Stimulated activated naive CD8-positive, alpha-beta T cell treated with anti-CD3 and anti-CD28 coated beads, Interleukin-15, amount 100 ng/mL, for 72 hours (primary cell): ENCODE measurements around the gene CIAO1.

Experiments
- ATAC-seq: fragments of 150-1000 bp; cut with Tn5 transposase; 2 replicates; pipeline ENCODE4 v1.10.0; 2021; ENCODE audit warnings: mild to moderate bottlenecking, moderate library complexity
- DNase-seq, 2 donors: peaks; one replicate each; pipeline ENCODE4 v3.0.0; 2021 to 2022
- H3K27ac Mint-ChIP-seq, 2 donors: one replicate each; pipeline ENCODE4 v1.8.0; 2022; ENCODE audit warnings: mild to moderate bottlenecking in 2 of 2, mixed read lengths in 2 of 2, moderate library complexity in 2 of 2
- H3K27me3 Mint-ChIP-seq: one replicate; pipeline ENCODE4 v1.8.0; 2022; ENCODE audit warnings: mixed read lengths
- H3K4me1 Mint-ChIP-seq: one replicate; pipeline ENCODE4 v1.8.0; 2022; ENCODE audit warnings: mild to moderate bottlenecking, mixed read lengths
- H3K4me3 Mint-ChIP-seq, 2 donors: one replicate each; pipeline ENCODE4 v1.8.0; 2022; ENCODE audit warnings: mild to moderate bottlenecking in 2 of 2, mixed read lengths in 2 of 2, moderate library complexity in 1 of 2
- H3K9me3 Mint-ChIP-seq, 2 donors: one replicate each; pipeline ENCODE4 v1.8.0; 2022; ENCODE audit warnings: mixed read lengths in 2 of 2

The CIAO1 gene

DNA sequence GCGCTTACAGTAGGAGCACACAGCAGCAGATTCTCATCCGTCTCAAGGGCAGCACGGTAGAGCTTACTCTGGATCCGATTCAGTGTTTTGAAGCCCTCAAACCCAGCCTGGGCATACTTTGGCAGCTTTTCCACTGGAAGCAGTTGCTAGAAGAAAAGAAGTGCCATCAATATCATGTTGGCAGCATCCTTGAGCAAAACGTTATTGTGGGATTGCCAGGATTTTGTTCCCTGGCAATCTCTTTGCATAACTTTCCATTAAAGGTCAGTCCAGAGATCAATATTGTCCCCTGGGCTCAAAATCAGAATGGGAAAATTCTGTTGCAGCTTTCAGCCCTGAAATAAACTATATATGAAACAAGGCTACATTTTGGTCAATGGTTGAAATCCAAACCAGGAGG lies 30.9 kb downstream of the CIAO1 start:
- no peak for ATAC-seq

DNA sequence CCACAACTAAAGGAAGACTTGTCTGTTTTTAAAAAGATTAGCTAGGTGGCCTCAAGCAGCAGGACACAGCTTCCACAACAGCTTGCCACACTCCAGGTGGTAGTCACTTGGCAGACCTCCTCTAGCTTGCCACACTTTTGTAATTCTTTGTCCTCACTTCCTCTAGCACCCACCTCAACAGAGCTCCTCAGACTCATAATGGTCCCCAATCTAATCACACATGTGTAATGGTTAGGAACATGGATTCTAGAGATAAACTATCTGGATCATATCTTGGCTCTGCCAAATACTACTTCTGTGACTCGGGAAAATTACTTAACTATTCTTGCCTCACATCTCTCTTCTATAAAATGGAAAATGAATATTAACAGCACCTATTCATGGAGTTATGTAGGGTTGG lies 35.8 kb downstream of the CIAO1 start:
- Mint-ChIP-seq H3K4me3 (peak overlapping the region in 1 of 2 donors; percentile 24), H3K27ac (peak overlapping the region; percentile 13 to 88), H3K4me1 (peaks cover 55% of the 10 kb centered on the region), H3K9me3 (no peaks in the 10 kb centered on the region), H3K27me3 (no peaks in the 10 kb centered on the region)
- DNase-seq (no peak), ATAC-seq (no peak)

More for the DNA sequence above, 30.9 kb downstream of the CIAO1 start:
- Mint-ChIP-seq H3K27me3 (no peaks in the 10 kb centered on the region), H3K4me1 (peaks cover 11% of the 10 kb centered on the region), H3K4me3 (no peak overlapping the region), H3K27ac (no peak overlapping the region), H3K9me3 (no peaks in the 10 kb centered on the region)
- no peak for DNase-seq

DNA sequence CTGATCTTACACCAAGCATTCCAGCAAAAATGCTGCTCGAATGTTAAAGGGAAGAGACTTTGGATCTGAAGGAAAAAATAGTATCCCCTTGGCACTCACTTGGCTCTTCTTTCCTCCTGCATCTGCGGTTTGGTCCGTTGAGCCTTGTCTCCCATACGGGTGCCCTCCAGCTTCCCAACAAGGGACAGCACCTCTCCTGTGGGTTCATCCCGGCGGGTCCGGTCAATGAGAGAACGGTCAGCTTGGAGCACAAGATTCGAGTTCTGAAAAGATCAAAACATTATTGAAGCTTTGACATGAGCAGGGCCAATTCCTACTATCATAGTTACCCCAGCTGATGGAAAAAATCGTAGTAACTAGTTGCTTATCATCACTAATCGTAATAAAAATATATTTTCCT lies 38.6 kb downstream of the CIAO1 start:
- peaks cover 55% of the 10 kb centered on the region for H3K4me1 Mint-ChIP-seq

DNA sequence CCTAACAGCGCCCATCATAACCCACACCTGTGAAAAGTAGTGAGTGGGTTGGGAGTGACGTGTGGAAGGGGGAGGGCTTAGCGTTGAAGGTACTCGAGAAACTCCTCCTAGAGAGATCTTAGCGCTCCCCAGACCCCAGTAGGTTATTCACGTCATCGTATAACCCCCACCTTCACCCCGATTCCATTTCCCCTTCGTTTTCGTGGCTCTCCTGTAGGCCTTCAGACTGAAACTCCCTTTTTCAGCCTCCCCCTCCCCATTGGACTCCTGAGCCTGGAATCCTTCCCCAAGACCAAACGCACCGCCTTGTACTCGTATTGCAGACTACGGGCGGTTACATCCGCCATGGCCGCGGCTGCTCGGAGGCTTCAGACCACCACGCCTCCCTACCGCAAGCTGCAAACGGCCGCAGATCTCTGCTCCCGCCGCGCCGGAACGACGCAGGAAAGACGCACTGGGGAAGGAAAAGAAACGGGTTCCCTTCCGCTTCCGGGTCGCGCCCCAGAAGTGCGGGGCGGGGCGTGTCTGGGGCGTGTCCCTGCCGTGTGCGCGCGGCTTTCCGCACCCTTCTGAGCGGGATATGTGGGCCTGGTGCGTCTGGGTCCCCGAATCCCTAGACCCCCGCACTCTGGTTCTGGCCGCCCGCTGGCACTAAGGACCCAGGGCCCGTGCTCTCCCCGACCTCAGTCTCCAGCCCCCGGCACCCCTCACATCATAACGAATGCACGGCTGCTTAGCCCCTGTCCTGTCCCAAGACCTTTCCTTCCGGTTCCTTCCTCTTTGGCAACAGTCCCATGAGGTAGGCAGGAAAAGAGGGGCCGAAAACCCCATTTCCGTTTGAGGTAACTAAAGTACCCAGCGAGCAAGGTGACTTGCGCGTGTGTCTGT lies 39.3 kb downstream of the CIAO1 start, which contains the start of gene SNRNP200:
TSS of gene SNRNP200 (minus strand) at position 456 of the 888 bp plus-strand sequence. CDS start at position 347, 109 bp downstream.
- ATAC-seq, result peak; percentile 98
- Mint-ChIP-seq H3K27ac (peak within 1 kb of the TSS; percentile 99 to 100), H3K4me3 (peak within 1 kb of the TSS; percentile 99 to 100), H3K27me3 (no peaks in the 10 kb centered on the region), H3K9me3 (no peaks in the 10 kb centered on the region), H3K4me1 (peaks cover 55% of the 10 kb centered on the region)
- DNase-seq, result peak; percentile 87 to 92

More for the DNA sequence above, 38.6 kb downstream of the CIAO1 start:
- Mint-ChIP-seq H3K27me3 (no peaks in the 10 kb centered on the region), H3K27ac (peak overlapping the region; percentile 99 to 100), H3K4me3 (peak overlapping the region; percentile 99 to 100), H3K9me3 (no peaks in the 10 kb centered on the region)
- no peak for ATAC-seq
- no peak for DNase-seq

DNA sequence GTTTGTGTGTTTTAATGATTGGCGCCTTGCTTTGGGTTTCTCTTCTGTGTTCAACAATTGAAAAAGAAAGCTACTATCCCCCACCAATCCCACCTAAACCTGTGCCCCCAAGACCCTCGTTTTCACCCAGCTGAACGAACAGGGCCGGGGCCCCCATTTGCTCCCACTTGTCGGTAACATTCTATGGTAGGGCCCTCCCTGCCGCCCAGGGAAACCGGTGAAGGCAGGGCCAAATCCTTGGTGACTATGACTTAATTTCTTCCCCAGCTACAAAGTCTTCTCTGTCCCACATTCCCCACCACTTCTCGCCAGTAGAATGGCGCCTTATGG lies 39.9 kb downstream of the CIAO1 start:
- Mint-ChIP-seq H3K27me3 (no peaks in the 10 kb centered on the region), H3K4me1 (peaks cover 54% of the 10 kb centered on the region), H3K9me3 (no peaks in the 10 kb centered on the region), H3K4me3 (peak overlapping the region; percentile 99 to 100), H3K27ac (peak overlapping the region; percentile 99 to 100)
- peak; percentile 3 for ATAC-seq
- DNase-seq, result no peak

DNA sequence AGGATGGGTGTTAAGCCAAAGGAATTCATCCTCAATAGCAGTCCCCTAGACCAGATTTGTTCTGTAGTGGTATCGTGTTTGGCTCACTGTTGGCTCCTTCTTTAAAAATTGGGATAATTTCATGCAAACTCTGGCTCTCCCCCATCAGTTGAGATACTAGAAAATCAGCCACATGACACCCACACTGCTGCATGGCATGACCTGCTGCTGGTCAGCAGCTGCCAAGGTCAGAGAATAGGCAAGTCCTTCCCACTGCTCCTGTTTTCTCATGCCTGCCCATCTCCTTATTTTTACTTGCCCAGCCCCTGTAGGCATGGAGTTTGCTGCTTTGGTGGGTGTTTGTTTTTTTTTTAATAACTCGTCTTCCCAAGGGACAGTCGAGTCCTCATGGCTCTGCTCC lies 40.3 kb downstream of the CIAO1 start:
- Mint-ChIP-seq H3K4me1 (peaks cover 50% of the 10 kb centered on the region), H3K27me3 (no peaks in the 10 kb centered on the region)

DNA sequence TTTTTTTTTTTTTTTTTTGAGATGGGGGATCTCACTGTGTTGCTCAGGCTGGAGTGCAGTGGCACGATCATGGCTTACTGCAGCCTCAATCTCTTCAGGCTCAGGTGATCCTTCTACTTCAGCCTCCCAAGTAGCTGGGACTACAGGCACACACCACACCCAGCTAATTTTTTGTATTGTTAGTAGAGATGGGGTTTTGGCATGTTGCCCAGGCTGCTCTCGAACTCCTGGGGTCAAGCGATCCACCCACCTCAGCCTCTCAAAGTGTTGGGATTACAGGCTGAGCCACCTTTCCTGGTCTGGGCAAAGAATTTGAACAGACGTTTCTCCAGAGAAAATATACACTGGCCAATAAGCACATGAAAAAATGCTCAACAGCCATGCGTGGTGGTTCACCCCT lies 42.2 kb downstream of the CIAO1 start:
- Mint-ChIP-seq H3K9me3 (no peaks in the 10 kb centered on the region), H3K27me3 (no peaks in the 10 kb centered on the region), H3K27ac (no peak overlapping the region), H3K4me1 (peaks cover 44% of the 10 kb centered on the region), H3K4me3 (no peak overlapping the region)
- DNase-seq (no peak), ATAC-seq (no peak)

More for the DNA sequence above, 40.3 kb downstream of the CIAO1 start:
- no peak for DNase-seq
- Mint-ChIP-seq H3K4me3 (peak overlapping the region; percentile 99 to 100), H3K27ac (peak overlapping the region; percentile 99 to 100), H3K9me3 (no peaks in the 10 kb centered on the region)
- ATAC-seq, result no peak

DNA sequence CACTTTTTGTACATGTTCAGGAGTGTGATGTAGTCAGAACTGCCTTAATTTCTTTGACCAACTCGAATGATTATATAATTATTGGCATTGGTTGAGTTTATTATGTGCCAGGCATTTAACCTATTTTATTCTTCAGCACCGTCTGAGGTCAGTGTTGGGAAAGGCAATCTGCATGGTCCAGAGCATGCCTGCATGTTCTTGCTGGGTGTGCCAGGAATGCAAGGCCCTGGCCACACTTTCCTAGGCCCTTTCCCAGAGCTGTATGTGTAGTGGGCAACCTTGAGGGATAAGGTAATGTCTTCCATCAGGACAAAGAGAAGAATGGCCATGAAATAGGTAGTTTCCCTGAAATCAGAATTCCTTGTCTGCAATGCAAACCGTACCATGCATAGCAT lies 49.0 kb downstream of the CIAO1 start:
- no peak for ATAC-seq
- Mint-ChIP-seq H3K4me1 (peaks cover 60% of the 10 kb centered on the region), H3K27ac (no peak overlapping the region), H3K9me3 (no peaks in the 10 kb centered on the region), H3K27me3 (no peaks in the 10 kb centered on the region), H3K4me3 (peak overlapping the region in 1 of 2 donors; percentile 56)
- DNase-seq, result no peak

DNA sequence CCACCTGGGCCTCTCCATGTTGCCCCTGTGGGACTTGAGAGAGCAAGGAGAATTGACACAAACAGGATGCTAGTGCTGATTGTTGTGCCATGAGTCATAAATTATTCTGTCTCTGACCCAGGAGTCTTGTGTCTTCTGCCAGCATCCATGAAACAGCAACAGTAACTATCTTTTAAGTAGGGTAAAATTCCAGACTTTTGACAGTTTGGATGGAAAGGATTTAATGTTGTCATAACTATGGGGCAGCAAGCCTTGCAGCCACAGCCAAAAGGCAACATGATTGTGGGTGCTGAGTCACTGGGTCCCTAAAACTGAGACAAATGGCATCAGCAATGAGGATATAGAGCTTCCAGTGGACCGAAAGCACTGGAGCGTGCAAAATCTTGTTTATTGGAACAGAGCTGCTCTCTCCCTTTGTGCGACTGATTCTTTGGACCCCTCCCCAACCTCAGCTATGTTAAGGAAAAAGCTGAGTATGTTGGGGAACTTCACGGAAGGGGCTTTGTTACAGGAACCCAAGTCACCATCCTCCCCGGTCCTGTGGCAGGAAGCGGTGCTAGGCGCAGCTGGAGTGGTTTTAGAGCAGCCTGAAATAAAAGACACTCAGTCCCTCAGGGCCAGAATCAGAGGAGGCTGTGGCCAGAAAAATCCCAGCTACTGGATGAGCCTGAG lies 49.5 kb downstream of the CIAO1 start:
- DNase-seq (no peak), ATAC-seq (peak; percentile 79)
- Mint-ChIP-seq H3K27me3 (no peaks in the 10 kb centered on the region), H3K4me3 (peak overlapping the region; percentile 56 to 66), H3K9me3 (no peaks in the 10 kb centered on the region), H3K27ac (peak overlapping the region; percentile 80 to 81), H3K4me1 (peaks cover 65% of the 10 kb centered on the region)

DNA sequence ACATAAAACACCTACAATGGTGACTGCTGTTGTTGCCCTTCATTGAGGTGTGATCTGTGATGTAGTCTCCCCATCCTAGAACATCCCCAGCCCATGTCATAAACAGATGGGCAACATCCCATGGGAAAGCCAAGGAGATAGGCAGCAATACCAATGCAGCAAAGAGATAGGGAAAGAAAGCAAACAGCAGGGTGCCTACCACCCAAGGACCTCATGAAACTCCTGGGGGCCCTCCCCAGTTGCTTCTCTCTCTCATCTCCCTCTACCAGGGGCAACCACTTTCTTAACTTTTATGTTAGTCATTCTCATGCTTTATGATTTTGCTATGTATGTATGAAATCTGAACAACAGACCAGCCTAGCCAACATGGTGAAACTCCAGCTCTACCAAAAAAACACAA lies 51.0 kb downstream of the CIAO1 start:
- DNase-seq (no peak), ATAC-seq (no peak)
- Mint-ChIP-seq H3K9me3 (no peaks in the 10 kb centered on the region), H3K4me3 (no peak overlapping the region), H3K27ac (no peak overlapping the region), H3K27me3 (no peaks in the 10 kb centered on the region), H3K4me1 (peaks cover 65% of the 10 kb centered on the region)

DNA sequence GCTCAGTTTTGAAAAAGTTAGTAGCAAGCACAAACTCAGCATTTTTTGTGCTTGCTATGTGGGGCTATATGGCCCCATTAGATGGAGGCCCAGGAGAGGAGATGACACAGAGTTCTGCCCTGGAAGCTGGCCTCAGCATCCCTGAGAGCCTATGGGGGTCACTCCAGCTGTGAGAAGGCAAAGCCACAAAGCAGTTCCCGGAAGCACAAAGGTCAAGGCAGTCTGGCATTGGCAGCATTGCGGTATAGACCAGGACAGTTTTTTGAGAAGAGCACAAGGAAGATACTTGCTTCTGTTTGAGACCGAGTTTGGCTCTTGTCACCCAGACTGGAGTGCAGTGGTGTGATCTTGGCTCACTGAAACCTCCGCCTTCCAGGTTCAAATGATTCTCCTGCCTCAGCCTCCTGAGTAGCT lies 51.6 kb downstream of the CIAO1 start:
- no peaks in the 10 kb centered on the region for H3K27me3 Mint-ChIP-seq
- H3K27ac Mint-ChIP-seq, result no peak overlapping the region
- peaks cover 62% of the 10 kb centered on the region for H3K4me1 Mint-ChIP-seq
- ATAC-seq (no peak), DNase-seq (no peak)
- peak overlapping the region in 1 of 2 donors; percentile 48 for H3K4me3 Mint-ChIP-seq
- H3K9me3 Mint-ChIP-seq, result no peaks in the 10 kb centered on the region

DNA sequence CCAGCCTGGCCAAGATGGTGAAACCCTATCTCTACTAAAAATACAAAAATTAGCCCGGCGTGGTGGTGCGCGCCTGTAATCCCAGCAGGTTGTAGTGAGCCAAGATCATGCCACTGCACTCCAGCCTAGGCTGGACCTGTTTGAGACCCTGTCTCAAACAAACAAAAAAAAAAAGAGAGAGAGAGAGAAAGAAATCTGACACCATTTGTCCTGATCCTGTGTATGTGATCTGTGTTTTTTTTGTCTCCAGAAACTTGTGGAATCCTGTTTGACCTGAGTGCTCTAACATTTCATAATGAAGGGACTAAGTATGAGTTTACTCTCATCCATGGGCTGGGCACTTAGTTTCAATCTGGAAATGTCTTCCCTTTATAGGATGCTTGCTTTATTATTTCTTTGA lies 52.7 kb downstream of the CIAO1 start:
- no peaks in the 10 kb centered on the region for H3K9me3 Mint-ChIP-seq
- ATAC-seq, result no peak
- H3K4me3 Mint-ChIP-seq, result peak overlapping the region in 1 of 2 donors; percentile 17
- no peak overlapping the region for H3K27ac Mint-ChIP-seq
- H3K4me1 Mint-ChIP-seq, result peaks cover 69% of the 10 kb centered on the region
- H3K27me3 Mint-ChIP-seq, result no peaks in the 10 kb centered on the region
- no peak for DNase-seq

DNA sequence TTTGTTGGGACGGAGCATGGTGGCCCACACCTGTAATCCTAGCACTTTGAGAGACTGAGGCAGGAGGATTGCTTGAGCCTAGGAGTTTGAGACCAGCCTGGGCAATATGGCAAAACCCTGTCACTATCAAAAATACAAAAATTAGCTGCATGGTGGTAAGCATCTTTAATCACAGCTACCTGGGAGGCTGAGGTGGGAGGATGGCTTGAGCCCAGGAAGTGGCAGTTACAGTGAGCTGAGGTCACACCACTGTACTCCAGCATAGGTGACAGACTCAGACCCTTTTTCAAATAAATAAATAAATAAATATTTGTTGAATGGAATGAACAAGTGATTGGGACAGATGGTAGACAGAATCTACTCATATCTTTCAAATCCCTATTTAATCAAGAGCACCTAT lies 53.4 kb downstream of the CIAO1 start:
- H3K4me3 Mint-ChIP-seq, result peak overlapping the region in 1 of 2 donors; percentile 44
- no peak for DNase-seq
- H3K27me3 Mint-ChIP-seq, result no peaks in the 10 kb centered on the region
- ATAC-seq, result no peak
- no peaks in the 10 kb centered on the region for H3K9me3 Mint-ChIP-seq
- no peak overlapping the region for H3K27ac Mint-ChIP-seq
- H3K4me1 Mint-ChIP-seq, result peaks cover 73% of the 10 kb centered on the region

DNA sequence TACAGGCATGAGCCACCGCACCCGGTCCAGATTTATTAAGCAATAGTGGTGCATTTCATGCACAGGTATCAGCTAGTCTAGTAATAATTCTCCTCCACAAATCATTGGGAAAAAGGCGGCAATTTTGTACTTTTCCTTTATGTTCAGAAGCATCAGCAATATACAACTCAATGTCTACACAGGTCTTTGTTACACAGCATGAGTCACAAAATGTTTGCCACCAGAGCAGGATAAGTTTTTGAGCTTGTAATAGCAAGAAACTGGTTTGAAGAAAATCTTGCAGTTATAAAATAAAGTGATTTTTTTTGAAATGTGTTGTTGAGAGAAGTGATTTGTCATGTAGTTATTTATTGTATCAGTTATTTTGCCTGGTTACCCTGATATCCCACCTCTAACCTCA lies 54.3 kb downstream of the CIAO1 start:
- peak overlapping the region; percentile 77 to 93 for H3K4me3 Mint-ChIP-seq
- DNase-seq (no peak), ATAC-seq (no peak)
- H3K9me3 Mint-ChIP-seq, result no peaks in the 10 kb centered on the region
- no peak overlapping the region for H3K27ac Mint-ChIP-seq
- peaks cover 73% of the 10 kb centered on the region for H3K4me1 Mint-ChIP-seq
- no peaks in the 10 kb centered on the region for H3K27me3 Mint-ChIP-seq

DNA sequence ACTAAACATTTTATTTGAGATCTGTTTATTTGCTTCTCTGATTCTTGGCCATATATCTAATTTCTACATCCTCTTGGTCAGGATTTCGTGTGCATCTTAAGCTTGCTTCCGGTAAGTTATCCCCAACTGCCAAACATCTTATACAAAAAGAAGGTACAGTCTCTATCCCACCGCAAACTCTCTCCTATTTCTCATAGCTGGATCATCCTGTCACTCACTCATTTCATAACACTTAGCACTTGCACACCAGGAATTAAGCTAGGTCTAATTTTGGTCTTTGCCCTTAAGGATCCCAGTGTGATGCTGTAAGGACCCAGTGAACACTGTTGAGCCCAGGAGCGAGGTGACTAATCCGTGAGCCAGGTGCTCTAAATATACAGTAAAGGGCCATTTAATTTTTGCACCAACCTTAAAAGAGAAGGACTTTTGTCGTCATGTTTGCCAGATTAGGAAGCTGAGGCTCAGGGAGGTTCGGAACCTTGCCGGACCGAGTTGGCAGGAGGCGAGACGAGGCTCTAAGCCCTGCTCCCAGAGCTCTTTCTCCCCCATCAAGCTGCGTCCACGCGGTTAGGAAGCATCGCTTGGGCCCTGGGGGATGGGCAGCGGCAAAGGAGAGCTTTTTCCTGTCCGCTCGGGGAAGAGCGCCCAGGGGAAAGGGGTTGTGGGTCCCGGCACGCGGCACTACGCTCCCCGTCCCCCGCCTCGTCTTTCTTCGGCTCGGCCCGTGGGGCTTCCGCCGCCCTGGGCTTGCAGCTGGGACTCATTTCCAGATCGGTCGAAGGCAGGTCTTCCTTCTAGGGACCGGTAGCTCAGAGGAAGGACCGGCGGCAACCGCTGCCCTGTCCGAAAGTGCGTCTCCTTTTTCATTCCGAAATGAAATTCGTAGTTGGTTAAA lies 55.0 kb downstream of the CIAO1 start:
- no peaks in the 10 kb centered on the region for H3K27me3 Mint-ChIP-seq
- no peak for DNase-seq
- no peaks in the 10 kb centered on the region for H3K9me3 Mint-ChIP-seq
- ATAC-seq, result peak; percentile 54
- H3K4me3 Mint-ChIP-seq, result peak overlapping the region; percentile 77 to 93
- peak overlapping the region; percentile 92 to 93 for H3K27ac Mint-ChIP-seq
- H3K4me1 Mint-ChIP-seq, result peaks cover 71% of the 10 kb centered on the region
